IPS DF 4.7 (cell line): ENCODE measurements around the gene SS18L1.

Source experiments
- DNase-seq: peaks from one replicate; pipeline ENCODE4 v3.0.0-alpha.2; 2013; ENCODE audit warnings: low spot score; ENCODE audit errors: extremely low read depth

The SS18L1 gene

DNA sequence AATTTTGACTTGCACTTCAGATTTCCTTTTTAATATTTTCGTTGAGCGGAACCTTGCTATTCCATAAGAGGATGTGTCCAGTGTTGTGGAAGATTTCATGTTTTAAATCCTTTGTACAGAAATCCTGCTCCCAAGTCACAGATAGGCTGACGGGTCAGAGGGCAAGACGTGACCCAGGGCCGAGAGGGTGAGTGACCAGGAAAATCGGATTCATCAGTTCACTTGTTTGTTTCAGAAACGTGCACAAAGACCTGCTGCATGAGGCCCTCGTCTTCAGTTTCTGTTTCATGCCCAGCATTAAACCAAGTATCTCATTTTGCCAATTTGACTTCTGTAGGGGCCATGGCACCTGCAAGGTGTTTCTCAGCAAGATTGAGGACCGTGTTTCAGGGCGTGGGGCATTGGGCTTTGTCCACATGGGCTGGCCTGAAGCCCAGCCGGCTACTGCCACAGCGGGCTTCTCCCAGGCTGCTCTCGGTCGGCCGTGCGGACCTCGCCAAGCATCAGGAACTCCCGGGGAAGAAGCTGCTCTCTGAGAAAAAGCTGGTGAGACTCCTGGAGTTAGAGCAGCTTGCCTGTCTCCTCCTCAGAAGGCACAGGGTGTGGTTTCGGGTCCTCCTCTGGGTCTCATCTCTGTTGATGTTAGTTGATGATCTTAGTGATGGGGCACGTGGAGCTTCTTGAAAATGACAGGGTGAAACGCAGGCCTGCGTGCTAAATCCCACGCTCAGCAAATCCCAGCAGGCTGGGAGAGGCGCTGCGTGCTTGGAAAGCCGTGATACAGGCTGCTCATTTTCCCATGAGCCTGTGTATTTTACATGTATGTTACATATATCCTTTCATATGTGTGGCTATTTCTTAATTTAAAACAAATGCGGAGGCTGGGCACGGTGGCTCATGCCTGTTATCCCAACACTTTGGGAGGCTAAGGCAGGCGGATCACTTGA lies 49.8 kb downstream of the SS18L1 start:
- DNase-seq, result no peak

GRCh38 chr20:62195075-62195405 lies 51.5 kb downstream of the SS18L1 start:
- DNase-seq, result no peak

- DNase-seq, result no peak
Measured at GRCh38 chr20:62195736-62196135, 52.2 kb downstream of the SS18L1 start.

DNA sequence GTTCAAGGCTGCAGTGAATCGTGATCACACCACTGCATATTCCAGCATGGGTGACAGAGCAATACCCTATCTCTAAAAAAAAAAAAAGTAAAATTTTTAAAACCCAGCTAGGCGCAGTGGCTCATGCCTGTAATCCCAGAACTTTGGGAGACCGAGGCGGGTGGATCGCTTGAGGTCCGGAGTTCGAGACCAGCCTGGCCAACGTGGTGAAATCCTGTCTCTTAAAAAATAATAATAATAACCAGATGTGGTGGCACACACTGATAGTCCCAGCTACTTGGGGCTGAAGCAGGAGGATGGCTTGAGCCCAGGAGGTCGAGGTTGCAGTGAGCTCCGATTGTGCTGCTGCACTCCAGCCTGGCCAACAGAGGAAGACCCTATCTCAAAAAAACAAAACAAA lies 52.7 kb downstream of the SS18L1 start:
- no peak for DNase-seq

DNA sequence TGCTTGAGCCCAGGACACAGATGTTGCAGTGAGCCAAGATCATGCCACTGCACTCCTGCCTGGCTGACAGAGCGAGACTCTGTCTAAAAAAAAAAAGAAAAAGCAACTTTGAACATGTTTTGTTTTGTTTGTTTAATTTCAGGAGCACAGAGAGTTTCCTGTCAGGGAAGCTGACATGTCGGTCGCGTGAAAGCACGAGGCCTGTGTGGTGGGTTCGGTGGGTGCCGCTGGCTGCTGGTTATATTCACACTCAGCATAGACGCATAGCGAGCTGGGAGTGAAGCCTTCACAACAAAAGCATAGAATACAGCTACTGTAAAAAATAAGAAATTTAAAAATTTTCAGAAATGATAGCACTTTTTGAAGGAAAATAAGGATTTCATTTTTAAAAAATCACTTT lies 53.7 kb downstream of the SS18L1 start:
- no peak for DNase-seq

DNA sequence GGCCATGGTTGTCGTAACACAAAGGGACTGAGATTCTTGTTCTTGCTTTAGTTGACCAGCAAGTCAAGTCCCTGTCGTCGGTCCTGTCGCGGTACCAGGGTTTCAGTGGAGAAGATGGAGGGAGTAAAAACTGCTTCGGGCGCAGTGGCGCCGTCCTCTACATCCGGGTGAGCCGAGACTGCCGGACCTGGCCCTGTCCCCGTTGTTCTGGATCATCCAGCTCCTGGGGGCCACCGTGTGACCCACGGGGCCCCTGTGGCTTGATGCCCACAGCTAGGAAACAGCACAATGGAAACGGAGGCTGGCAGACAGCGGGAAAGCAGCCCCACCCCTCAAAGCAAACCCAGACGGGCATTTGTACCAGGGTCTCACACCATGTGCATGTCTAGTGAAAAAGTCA lies 54.2 kb downstream of the SS18L1 start:
- no peak for DNase-seq

DNA sequence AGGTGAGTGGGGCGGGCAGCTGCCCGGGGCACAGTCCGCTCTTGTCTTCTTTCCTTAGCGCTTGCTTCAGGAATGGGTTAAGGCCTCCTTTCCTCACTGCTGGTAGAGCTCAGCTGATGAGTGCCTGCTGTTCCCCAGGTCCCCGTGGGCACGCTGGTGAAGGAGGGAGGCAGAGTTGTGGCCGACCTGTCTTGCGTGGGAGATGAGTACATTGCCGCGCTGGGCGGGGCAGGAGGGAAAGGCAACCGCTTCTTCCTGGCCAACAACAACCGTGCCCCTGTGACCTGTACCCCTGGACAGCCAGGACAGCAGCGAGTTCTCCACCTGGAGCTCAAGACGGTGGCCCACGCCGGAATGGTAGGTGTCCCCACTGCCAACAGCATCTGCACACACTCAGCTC lies 54.9 kb downstream of the SS18L1 start:
- DNase-seq, result no peak

- DNase-seq, result no peak
Measured at GRCh38 chr20:62198931-62199330, 55.4 kb downstream of the SS18L1 start.

DNA sequence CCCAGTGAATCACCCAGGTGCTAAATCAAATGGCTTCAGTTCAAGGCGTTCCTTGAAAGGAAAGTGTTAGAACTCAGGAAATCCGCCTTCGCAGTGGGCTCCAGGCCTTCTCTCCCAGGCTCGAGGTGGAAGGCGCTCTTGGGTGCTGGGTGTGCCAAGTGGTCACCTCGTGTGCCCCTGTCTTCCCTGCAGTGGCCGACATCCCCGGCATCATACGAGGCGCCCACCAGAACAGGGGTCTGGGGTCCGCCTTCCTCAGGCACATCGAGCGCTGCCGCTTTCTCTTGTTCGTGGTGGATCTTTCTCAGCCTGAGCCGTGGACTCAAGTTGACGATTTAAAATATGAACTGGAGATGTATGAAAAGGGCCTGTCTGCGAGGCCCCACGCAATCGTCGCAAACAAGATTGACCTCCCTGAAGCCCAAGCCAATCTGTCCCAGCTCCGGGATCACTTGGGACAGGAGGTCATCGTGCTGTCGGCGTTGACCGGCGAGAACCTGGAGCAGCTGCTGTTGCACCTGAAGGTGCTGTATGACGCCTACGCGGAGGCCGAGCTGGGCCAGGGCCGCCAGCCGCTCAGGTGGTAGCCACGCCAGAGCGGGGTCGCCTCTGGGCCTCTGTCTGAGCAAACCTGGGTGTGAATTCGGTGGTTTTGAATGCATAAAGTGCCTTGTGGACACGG lies 57.1 kb downstream of the SS18L1 start:
- no peak for DNase-seq

GRCh38 chr20:62201173-62202082 lies 57.9 kb downstream of the SS18L1 start:
- no peak for DNase-seq

DNA sequence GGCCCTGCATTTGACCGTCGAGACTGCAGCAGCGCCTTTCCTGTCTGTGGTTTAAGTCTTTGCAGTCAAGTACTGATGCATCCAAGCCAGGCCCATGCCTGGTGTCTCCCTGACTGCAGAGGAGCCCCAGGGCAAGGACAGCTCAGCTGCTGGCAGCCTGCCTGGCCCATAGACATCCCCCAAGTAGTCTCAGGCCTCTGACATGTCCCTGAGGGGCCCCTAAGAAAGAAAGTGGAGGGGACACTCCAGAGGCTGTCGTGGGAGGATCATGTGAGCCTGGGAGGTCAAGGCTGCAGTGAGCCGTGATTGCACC lies 58.5 kb downstream of the SS18L1 start:
- DNase-seq, result no peak

- no peak for DNase-seq
Measured at GRCh38 chr20:62202676-62203377, 59.3 kb downstream of the SS18L1 start.

DNA sequence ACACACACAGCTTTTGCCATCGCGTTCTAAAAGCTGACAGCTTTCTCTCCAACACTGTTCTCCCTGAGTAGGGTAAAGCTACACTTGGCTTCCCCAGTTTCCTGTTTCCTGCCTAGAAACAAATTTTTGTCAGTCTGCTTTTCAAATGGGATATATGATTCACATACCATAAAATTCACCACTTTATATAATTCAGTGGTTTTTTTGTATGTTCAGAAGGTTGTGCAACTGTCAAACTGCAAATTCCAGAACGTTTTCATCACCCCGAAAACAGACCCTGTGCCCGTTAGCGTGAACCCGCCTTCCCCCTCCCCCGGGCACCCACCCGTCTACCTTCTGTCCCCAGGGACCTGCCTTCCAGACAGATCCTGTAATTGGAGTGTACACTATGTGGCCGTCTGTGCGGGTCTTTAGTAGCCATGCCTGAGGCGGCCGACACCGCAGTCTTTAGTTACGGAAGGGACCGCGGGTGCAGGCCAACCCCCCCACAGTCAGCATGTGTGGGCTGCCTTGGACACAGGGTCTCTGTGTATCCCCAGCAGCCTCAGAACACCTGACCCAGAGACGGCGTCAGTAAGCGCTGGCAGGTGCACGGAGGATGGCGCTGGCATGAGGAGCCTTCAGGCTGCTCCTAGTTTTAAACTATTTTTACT lies 59.9 kb downstream of the SS18L1 start:
- no peak for DNase-seq

DNA sequence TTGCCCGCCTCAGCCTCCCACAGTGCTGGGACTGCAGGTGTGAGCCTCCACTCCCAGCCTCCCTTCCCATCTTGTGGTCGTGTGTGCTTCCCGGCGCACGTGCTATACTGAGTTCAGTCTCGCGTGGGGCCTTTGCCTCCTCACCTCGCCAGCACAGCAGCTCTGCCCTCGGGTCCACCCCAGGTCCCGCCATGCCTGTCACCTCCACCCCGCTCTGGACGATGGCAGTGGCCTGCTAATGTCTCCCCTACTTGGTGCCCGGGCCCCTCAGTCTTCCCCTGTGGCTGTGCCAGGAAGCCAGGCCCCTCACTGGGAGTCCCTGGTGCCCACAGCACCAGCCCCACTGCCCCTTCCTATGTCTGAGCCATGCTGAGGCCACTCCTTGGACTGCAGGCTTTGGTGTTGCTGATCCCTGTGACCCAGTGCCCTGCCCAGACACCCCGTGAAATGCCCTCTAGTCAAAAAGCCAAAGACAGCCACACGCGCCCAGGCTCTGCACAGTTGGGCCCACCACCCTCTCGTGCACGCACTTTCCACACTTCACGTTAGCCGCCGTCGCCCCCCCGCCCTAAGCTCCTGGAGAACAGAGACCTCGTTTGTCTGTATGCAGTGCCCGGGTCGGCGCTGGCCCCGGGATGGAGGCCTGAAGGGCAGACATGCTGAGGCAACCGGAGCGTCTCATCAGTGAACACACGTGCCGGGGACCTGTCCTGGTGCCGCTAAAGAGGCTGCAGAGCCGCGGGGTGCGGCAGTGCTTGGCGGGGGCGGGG lies 62.2 kb downstream of the SS18L1 start:
- DNase-seq, result no peak

DNA sequence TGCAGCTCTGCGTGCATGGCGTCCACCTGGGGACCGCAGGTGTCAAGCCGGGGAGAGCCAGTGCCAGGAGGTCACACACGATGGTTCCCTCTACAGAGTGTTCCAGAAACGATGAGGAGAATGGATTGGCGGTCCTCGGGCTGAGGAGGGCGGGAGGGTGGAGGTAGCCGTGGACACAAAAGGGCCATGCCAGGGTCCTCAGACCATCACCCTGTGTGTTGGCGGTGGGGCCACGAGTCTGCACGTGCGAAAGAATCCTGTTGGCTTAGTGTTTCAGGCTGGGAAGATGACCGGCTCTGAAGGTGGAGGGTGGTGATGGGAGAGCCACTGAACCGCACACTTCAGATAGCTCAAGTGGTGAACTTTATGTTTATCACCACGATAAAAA lies 62.8 kb downstream of the SS18L1 start:
- no peak for DNase-seq

DNA sequence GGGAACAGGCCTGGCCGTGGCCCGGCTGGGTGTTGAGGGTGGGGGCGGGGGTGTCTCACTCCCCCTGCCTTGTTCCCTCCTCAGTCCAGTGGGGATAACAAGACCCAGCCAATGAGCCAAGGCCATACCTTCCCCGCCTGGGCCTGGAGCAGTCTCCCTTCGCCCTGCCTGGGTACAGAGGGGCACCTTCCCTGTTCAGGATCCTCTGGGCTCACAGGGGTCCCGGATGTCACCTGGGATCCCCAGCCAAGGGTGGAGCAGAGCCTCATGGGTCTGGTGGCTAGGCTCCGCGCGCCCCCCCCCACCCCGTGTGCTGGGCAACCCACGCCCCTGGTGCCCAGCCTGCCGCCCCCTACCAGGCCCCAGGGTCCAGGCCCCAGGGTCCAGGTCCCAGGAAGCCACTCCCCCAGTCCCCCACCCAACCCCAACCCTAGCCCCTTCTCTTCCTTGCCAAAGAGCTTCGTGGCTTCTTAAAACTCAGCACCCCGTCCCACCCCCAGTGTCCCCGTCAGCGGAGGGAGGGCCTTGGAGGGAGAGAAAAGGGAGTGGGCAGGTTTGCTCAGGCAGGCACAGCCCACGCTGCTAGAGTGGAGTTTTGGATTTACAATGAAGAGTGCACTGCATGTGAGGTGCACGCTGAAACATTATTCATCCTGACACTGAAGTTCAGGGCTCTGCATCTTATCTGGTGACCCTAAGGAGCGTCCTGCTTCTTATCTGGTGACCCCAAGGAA lies 64.7 kb downstream of the SS18L1 start:
- DNase-seq, result no peak

DNA sequence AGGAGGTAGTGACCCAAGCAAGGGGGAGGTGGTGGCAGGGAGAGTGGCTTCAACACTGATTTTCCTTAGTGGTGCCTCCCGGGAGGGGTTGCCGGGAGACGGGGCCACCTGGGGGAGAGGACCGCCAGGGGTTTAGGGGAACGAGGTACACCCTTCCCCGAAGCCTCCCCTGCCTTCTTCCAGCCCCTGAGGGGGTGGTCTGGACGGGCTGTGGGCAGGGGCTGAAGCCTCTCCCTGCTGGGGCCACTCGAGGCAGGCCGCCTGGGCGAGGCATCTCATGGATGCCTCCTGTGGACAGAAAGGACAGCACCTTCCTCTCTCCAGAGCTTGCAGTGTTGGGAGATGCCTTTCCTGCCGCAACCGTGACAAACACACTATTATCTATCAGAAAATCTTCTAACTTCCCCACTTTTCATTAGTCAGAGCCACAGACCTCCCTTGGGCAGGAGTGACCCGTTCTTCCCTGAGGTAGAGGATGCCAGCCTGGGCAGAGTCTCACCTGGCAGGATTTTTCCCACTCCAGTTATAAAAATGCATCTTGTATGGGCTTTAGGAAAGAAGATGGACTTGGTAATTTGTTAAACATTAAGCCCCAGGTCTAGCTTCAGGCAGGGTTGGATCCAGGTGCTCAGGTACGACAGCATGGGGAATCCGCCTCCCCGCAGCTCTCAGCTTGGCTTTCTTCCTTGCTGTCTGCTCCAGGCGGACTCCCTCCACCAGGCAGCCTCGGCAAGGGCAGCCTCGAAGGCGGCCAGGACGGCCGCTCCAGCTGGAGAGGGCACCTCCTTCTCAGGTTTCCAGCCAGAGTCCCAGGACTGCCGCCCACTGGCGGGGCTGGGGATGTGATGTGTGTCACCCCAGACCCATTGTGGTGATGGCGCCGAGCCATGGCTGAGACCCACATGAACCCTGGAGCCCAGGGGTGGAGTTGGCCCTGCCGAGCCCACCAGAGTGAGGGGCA lies 65.5 kb downstream of the SS18L1 start:
- DNase-seq, result no peak

- DNase-seq, result no peak
Measured at GRCh38 chr20:62209850-62210495, 66.4 kb downstream of the SS18L1 start.
